Suprapubic skin (tissue), 3 donors: ENCODE measurements around the gene CAPZB.

Experiments
- CTCF ChIP-seq, 2 donors: fragments of 200-600 bp in 1 of 2; fragments of 450-650 bp in 1 of 2; sonication (generic) in 1 of 2; IDR thresholded peaks; one replicate each; pipeline ENCODE4 v1.5.1; 2016 to 2019; ENCODE audit warnings: antibody characterized with exemption in 2 of 2, mild to moderate bottlenecking in 1 of 2, moderate library complexity in 1 of 2
- EP300 ChIP-seq: sonication (generic); formaldehyde crosslinking; IDR thresholded peaks from one replicate; pipeline ENCODE4 v1.6.1; 2017; ENCODE audit warnings: antibody characterized with exemption
- POLR2A ChIP-seq, 2 donors: fragments of 450-650 bp; IDR thresholded peaks; one replicate each; pipeline ENCODE4 v1.6.1; 2017; ENCODE audit warnings: antibody characterized with exemption in 2 of 2, mild to moderate bottlenecking in 2 of 2, moderate library complexity in 2 of 2

- TF ChIP-seq EP300 (no peak), CTCF (IDR thresholded peaks at IDR 0.05) (no peak), POLR2A (IDR thresholded peaks at IDR 0.05) (no peak)
Observed at GRCh38 chr1:19371226-19372135, 113.9 kb downstream of the CAPZB start.
